GM10847 (cell line): ENCODE measurements around the gene LFNG.

Experiments
- POLR2A ChIP-seq: IDR thresholded peaks from 2 replicates; pipeline ENCODE4 v1.6.1; 2011; ENCODE audit not compliant: insufficient read length; ENCODE audit errors: extremely low read depth

The LFNG gene

DNA sequence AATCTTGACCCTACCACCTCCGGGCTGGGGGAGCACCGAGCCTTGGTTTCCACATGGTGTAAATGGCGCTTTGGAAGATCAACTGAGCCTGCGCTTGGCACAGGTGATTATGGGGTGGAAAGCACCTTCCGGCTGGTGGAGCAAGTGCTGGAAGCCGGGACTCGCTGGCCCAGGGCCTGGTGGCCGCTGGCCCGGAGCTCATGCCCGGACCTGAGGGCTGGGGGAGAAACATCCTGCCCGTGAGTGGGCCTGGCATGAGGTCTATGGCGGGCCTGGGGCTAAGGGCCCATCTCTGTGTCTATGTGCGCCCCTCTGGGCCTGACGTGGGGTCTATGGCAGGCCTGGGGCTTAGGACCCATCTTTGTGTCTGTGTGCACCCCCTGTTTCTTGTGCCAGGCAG is 14.2 kb upstream of the LFNG start:
- no peak for TF ChIP-seq POLR2A

DNA sequence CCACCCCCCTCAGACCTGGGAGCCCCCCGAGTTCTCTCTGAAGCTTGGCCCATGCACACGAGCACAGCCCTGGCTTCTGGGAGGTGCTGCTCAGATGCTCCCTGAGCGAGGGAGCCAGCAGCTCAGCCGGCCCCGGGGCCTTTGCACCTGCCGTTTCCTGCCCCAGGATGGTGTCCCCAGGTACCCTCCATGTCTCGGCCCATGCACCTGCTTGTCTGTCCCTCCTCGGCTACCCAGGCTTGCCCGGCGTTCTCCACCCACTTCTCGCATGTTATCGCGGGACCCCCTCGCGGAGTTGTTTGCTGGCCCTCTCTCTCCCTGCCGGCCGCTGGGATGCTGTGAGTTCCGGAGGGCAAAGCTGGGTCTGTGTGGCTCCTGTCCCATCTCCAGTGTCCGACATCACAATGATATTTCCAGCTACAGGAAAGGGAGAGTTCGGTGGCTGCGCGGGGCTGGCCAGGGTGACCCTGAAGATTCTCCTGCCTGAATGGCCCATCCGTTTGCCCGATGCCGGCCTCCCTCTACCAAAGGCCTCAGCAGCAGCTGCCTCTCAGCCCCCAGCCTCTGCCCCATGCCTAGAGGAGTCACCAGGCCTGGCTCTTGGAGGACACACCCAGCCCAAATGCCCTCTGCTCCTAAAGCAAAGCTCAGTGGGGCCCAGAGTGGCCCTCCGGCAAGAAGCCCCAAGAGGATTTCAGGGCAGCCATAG is 12.2 kb upstream of the LFNG start:
- no peak for TF ChIP-seq POLR2A

DNA sequence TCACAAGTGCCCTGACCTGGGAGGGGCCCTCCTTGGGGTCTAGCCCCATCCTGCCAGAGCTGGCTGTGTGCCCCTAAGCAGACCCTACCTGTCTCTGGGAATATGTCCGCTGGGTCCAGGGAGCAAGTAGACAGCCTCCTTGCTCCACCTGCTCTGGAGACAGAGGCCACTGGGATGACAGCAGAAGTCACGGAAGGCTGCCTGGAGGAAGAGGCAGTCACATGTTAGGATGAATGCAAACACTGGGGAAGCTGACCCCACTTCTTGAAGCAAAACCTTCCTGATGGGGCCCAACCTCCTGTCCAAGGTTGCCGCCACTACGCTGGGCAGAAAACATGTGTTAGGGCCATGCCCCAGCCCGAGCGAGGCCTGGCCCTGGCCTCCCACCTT is 11.7 kb upstream of the LFNG start:
- no peak for TF ChIP-seq POLR2A

DNA sequence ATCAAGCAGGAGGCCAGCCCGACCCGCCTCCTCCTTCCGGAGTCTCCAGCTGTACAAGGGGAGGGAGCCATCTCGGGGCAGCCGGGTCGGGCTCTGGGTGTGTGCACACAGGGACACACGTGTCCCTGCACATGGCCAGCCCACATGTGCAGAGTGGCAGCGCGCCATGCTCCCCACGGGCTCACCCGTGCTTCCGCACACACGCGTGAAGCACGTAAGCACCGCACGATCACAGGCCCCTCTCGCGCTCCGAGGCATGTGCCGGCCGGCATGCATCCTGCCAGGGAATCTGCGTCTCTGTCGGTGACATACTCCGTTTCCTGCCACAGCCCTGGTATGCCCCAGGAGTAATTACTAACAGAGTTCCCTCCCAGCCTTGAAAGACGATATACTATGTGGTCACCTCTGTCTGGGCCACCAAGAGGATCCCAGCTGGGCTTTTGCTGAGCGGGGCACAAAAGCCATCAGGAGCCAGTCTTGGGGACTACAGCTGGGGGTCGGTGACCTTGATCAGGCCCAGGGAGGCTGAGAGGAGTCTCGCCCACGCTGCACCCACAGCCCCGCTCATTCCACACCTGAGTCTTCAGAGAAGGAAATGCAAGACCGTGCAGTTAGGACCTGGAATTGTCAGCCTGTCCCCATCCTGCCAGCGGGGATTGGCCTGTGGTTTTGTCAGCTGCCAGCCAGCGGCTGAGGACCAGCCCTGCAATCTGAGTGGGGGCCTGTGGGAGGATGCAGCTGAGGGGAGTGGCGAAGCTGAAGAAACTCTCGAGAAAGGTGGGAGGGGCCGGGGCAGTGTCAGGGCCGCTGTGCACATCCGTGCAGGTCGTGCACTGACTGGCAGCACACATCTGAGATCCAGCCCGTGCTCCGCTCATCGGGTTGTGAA is 11.0 kb upstream of the LFNG start:
- no peak for TF ChIP-seq POLR2A

DNA sequence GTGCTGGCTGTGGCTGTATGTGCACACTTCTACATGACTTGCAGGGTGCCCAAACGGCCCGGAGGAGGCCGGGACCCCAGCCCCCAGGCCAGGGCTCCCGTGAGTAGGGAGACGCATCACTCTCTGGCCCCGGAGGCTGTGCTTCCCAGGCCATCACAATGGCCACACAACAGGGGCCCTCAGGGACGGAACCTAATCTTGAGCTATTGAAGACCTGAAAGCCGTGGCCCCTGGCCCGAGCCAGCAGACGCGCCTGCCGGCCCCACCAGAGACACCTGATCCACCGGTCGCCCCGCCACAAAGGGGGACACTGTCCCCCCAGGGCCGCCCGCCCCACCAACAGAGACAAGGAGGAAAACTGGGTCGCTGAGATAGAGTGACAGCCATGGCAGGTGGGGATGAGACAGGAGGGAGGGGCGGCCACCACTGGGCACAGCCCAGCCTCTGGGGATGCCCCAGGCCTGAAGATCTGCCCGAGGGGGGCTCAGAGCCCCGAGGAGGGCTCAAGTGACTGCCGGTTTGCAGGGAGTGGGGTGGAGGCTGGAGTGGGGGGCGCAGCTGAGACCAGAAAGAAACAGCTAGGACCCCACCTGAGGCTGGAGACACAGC is 10.2 kb upstream of the LFNG start:
- no peak for TF ChIP-seq POLR2A

DNA sequence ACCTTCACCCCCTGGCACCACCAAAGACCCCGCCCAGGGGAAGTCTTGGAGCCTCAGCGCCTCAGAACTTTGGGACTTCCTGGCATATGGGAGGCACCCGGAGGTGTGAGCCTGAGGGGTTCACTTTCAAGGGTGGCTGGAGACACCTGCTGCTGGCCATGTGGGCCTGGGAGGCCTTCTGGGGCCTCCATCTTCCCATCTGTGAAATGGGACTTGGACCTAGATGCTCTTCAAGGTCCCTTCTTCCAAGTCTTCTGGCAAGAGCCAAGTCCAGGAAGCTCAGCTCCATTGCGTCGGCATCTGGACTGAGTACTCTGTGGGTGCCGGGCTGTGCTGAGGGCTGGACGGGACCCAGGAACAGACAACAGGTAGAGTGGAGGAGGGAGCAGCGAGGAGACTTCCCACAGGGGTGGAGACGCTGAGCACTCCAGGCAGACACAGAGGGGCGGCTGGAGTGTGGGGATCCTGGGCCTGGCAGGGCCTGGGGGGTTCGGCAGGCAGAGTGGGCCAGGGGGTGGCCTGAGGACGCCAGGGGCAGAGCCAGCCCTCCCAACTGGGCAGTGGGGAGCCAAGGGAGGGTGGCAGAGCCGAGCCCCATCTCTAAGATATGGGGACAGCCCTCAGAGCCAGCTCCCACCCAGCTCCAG is 9.3 kb upstream of the LFNG start:
- no peak for TF ChIP-seq POLR2A

DNA sequence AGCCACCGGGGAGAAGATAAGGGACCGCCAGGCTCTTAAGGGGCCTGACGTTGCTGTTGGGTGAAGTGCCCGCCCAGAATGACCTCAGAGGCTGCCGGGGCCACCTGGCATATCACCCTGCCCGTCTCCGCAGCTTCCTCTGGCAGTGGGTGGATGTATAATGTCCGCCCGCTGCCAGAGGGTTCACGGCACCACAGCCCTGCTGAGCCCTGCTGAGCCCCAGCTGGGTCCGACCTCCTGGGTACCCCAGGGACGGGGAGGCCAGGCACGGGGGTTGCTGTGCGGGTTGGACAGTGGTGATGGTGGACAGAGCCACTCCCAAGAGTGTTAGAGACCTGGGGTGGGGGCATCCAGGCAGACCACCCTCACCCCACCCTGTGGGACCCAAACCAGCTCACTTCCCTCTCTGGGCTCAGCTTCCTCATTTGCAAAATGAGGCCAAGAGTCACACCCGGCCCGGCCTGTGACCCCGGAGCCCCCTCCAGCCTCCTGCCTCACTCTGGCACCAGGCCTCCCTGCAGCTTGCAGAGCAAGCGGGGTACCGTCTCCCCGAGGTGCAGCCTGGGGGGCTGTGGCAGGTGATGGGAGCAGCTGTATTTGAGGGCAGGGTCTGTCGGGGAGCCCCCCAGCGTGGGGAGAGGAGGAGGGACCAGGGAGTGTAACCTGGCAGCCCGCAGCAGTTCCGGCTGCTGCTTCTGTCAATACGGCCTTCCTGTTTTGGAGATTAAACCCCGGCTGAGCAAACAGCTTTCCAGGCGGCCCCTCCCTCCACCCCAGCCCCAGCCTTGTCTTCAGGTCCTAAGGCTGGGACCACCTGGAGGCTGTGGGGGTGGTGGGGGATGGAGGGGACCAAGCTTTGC is 8.4 kb upstream of the LFNG start:
- no peak for TF ChIP-seq POLR2A

DNA sequence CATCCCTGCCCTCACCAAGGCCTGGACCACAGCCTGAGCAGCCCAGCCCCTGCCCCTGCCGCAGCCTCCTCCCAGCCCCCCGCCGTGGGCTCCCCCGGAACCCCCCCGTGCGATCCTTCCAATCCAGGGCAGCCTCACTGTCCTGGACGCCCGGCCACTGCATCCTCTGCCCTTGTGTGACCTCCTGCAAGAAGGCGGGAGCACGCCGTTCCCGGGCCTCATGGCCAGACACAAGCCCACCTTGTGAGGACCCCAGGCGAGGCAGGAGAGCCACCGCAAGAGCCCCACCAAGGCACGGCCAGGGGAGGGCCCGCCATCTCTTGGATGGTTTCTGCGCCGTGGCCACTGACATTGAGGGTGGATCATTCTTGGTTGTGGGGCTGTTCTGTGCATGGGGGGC is 7.8 kb upstream of the LFNG start:
- TF ChIP-seq POLR2A, result no peak

DNA sequence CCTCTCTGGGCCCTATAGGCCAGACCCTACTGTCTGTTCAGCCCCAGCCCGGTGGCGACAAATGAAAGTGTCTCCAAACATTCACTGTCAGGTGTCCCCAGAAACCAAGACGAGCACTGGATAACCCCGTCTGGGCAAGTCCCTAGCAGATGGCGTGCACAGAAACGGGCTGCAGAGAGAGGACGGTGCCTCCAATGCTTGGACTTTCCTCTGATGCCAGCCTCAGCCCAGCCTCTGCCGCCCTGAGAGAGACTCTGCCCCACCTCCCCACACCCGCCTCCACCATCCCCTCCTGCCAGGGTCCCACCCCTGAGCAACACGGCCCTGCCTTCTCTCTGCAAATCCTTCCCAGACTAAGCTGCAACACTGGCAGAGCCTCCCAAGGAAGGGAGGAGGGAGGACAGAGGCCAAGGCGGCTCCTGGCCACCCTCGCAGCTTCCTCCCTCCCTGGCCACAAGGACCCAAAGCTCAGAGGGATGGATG is 7.4 kb upstream of the LFNG start:
- no peak for TF ChIP-seq POLR2A

DNA sequence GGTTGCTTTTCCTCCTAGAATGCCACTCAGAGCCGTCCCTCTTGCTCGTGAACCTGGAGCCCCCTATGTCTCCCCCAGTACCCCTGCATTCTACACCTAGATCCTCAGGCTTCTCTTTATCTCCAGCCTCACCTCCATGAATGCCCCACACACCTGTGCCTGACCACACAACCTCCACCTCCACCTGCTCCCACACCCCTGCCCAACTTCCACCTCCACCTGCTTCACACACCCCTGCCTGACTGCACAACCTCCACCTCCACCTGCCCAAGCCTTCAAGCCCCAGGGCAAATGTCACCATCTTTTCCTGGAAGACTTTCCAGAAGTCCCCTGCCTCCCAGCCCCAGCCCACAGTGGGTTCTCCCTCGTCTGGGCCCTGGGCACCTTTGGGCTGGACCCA is 6.9 kb upstream of the LFNG start:
- no peak for TF ChIP-seq POLR2A

DNA sequence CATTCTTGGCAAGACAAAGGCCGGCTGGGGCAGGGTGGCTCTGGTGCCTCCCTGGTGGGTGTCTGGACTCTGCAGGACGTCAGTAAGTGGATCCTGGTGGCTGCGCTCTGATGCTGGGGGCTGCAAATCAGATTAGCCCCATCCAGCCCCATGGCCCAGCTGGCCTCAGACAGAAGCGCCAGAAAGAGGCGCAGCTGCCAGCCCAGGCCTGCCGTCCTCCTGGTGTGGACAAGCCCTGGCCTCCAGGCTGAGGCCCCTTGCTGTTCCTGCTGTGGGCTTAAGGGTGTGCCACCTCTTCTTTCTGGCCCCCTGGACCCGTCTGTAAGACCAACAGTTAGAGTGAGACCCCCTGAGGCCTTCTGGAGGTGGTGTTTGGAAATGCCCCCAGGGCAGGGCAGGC is 5.9 kb upstream of the LFNG start:
- TF ChIP-seq POLR2A, result no peak

DNA sequence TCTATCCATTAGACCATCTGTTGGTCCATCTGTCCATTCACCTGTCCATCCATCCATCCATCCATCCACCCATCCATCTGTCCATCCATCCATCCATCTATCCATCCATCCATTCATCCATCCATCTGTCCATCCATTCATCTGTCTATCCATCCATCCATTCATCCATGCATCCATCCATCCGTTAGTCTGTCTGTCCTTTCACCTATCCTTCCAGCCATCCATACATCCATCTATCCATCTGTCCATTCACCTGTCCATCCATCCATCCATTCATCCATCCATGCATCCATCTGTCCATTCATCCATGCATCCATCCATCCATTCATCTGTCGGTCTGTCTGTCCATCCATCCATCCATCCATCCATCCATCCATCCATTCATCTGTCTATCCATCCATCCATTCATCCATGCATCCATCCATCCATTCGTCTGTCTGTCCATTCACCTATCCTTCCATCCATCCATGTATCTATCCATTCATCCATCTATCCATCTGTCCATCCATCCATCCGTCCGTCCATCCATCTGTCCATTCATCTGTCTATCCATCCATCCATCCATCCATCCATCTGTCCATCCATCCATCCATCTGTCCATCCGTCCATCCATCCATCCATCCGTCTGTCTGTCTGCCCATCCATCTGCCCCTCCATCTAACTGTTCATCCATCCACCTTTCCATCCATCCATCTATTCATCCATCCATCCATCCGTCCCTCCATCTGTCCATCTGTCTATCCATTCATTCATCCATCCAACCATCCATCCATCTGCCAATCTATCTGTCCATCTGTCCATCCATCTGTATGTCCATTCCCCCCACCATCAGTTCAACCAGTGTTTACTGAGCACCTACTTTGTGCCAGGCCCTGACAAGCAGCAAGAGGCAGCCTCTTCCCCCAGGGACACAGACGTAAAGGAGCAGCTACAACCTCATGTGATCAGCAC is 4.8 kb upstream of the LFNG start:
- TF ChIP-seq POLR2A, result no peak

DNA sequence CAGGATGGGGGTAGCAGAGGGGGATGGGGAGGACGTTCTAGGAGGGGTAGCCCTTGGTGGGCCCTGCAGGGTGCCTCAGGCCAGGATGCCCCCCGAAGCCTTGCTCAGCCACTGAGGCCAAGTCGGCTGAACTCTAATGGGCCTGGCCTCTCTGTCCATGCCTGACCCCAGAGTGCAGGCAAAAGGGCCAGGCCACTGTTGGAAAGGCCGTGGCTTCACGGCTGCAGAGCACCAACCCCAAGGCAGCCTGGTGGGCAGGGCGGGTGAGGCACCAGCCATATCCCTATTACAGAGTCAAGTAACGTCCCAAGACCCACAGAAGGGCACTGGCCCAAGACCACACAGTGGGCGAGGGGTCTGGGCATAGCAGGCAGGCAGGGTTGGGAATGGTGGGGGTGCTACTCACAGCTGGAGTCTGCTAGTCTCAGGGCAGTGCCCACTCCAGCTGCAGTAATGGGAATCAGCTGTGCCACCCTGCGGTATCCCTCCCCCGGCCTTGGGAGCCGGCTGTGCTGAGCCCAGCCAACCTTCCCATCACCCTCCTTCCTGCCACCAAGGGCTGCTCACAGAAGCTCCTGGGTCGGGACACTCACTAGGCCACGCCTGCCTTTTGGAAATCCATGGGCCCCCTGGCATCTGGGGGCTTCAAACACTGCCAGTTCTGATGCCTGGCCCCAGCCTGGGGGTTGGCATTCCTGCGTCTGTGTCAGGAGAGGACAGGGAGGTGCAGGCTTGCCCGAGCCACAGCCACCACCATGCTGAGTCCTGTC is 4.0 kb upstream of the LFNG start:
- TF ChIP-seq POLR2A, result no peak
